ENCODE data around the gene SOD3.
A peak's percentile ranks its signal among the peaks of the same experiment; 100 is the strongest.

Gene SOD3, protein sequence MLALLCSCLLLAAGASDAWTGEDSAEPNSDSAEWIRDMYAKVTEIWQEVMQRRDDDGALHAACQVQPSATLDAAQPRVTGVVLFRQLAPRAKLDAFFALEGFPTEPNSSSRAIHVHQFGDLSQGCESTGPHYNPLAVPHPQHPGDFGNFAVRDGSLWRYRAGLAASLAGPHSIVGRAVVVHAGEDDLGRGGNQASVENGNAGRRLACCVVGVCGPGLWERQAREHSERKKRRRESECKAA

DNA sequence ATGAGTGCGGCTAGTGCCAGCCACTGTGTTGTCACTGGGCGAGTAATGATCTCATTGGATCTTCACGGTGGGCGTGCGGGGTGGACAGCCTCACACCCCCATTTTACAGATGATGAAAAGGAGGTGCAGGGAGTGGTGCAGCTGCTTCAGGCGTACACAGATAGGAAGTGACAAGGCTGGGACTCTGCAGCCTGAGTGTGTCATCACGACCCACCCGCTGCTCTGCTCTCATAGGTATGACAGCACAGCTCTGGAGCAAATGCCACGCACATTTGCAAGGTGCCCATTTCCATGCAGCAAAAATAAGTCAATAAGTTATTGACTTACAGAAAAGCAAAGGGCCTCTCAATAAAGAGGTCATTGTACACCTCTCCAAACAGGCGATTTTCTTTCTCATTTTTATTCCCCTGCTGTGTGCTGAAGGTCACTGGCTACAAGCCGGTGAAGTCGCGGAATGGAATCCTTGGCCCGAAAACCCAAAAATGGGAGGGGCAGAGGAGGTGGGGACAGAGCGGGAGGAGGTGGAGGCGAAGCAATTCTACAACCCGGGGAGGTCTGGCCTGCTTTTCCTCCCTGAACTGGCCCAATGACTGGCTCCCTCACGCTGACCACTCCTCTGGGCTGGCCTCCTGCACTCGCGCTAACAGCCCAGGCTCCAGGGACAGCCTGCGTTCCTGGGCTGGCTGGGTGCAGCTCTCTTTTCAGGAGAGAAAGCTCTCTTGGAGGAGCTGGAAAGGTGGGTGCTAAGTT, at the start of gene SOD3:
SOD3 (plus strand) TSS at position 658 of the 750 bp plus-strand sequence. CDS start 3,949 bp downstream, outside the sequence.
- Histone ChIP-seq H3K9ac (ENCODE audit: low read length) (no peak within 1 kb of the TSS), H3K36me3 (ENCODE audit: control insufficient read depth, low read depth, low read length) (no peaks in the 10 kb centered on the region), H3K4me3 (ENCODE audit: low read length) (peak within 1 kb of the TSS; percentile 46), H3K4me1 (ENCODE audit: control insufficient read depth, low read depth, low read length) (peaks cover 7% of the 10 kb centered on the region), H3K9me3 (ENCODE audit: control insufficient read depth, low read depth, low read length) (no peaks in the 10 kb centered on the region), H3K27ac (ENCODE audit: low read length) (no peak within 1 kb of the TSS), H3K27me3 (ENCODE audit: control insufficient read depth, insufficient read depth, low read length) (peaks cover 52% of the 10 kb centered on the region)

DNA sequence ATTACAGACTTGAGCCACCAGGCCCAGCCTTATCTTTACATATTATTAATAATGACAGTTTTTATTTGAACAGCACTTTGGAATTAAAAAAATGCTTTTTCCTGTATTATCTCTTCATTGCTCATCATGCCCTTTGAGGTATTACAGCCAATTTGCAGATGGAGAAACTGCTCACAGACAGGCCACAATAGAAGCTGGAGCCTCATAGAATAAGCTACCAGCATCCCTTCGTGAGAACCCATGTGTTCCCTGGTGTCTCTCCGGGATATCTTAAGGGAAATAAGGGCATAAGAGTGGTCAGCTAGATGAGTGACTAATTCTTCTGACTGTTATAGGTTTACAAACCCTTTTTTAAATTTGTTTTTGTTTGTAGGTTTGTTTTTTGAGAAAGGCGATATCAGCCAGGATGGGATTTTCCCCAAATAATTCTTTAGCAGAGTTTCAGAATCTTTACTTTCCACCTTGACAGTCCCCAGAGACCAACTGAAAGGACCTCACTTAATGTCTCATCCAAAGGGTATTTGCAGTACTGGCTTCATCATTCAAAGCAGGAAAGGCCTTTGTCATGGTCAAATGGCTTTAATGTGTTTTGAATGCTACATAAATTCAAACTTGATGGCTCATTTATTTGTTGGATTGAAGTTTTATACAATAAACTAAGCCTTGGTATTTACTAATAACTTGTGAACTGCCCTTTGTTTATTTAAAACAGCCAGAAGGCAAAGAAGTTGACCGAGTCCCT, 48.0 kb upstream of the SOD3 start:
- Histone ChIP-seq H3K36me3 (ENCODE audit: control insufficient read depth, low read depth, low read length) (no peaks in the 10 kb centered on the region), H3K9ac (ENCODE audit: low read length) (no peak overlapping the region), H3K27ac (ENCODE audit: low read length) (no peak overlapping the region)

DNA sequence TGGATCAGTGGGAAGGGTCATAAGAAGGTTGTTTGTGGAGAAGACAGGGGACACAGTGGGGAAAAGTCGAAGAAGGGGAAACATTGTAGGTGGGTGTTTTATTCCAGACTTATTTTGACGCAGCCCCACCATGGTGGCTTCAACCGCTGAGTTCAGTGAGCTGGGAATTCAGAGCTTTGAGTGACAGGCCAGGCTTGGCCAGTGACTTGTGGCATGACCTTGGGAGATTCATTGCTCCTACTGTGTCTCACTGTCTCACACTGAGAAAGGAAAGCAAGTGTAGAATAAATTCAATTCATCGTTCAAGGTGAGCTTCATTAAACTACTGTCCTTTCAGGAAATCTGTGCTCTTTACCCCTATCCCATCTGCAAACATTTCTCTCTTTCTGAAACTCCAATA, 47.4 kb upstream of the SOD3 start:
- Histone ChIP-seq H3K27me3 (ENCODE audit: control insufficient read depth, insufficient read depth, low read length) (no peaks in the 10 kb centered on the region), H3K27ac (ENCODE audit: low read length) (no peak overlapping the region), H3K4me1 (ENCODE audit: control insufficient read depth, low read depth, low read length) (peaks cover 11% of the 10 kb centered on the region), H3K36me3 (ENCODE audit: control insufficient read depth, low read depth, low read length) (no peaks in the 10 kb centered on the region), H3K9me3 (ENCODE audit: control insufficient read depth, low read depth, low read length) (no peaks in the 10 kb centered on the region), H3K4me3 (ENCODE audit: low read length) (no peak overlapping the region), H3K9ac (ENCODE audit: low read length) (no peak overlapping the region)

More for the DNA sequence above, 48.0 kb upstream of the SOD3 start:
- H3K27me3 ChIP-seq (ENCODE audit: control insufficient read depth, insufficient read depth, low read length): no peaks in the 10 kb centered on the region
- no peak overlapping the region for H3K4me3 ChIP-seq (ENCODE audit: low read length)
- no peaks in the 10 kb centered on the region for H3K9me3 ChIP-seq (ENCODE audit: control insufficient read depth, low read depth, low read length)
- peaks cover 11% of the 10 kb centered on the region for H3K4me1 ChIP-seq (ENCODE audit: control insufficient read depth, low read depth, low read length)

DNA sequence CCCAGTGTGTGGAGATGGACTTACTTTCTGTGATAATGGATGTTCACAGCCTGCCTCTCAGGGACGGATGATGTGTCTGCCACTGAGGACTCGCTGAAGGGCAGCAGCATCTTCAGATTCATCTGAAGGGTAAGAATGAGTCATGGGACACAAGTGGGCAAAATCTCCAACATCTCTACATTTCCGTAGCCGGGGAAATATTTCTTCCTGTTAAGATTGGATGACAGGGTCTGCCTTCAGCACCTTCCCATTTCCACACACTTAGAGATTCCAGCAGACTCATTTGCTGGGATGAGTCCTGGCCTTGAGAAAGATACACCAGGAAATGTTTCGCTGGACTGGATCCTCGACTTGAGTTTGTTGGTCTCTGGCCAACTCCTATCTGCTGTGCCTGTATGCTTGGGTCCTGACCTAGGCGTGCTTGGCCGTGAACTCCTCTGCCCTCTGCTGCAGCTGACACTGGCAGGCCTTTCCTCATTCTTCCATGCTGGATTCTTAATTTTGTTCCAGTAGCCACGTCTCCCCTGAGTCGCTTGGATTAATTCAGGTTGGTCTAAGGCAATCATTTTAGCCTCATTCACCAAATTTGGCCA, 46.5 kb upstream of the SOD3 start:
- Histone ChIP-seq H3K36me3 (ENCODE audit: control insufficient read depth, low read depth, low read length) (no peaks in the 10 kb centered on the region), H3K27me3 (ENCODE audit: control insufficient read depth, insufficient read depth, low read length) (no peaks in the 10 kb centered on the region), H3K4me3 (ENCODE audit: low read length) (no peak overlapping the region), H3K4me1 (ENCODE audit: control insufficient read depth, low read depth, low read length) (peaks cover 11% of the 10 kb centered on the region), H3K27ac (ENCODE audit: low read length) (no peak overlapping the region), H3K9ac (ENCODE audit: low read length) (no peak overlapping the region), H3K9me3 (ENCODE audit: control insufficient read depth, low read depth, low read length) (no peaks in the 10 kb centered on the region)

DNA sequence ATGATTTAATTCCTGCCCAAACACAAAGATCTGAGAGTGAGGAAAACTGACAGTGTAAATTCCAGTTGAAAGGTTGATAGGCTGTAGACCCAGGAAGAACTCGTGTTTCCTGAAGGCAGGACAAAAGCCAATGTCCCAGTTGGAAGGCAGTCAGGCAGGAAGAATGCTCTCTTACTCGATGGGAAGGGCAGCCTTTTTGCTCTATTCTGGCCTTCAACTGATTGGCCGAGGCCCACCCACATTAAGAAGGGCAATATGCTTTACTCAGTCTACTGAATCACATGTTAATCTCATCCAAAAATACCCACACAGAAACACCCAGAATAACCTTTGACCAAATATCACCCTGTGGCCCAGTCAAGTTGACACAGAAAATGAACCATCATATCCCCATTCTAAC, 45.3 kb upstream of the SOD3 start:
- no peak overlapping the region for H3K9ac ChIP-seq (ENCODE audit: low read length)

DNA sequence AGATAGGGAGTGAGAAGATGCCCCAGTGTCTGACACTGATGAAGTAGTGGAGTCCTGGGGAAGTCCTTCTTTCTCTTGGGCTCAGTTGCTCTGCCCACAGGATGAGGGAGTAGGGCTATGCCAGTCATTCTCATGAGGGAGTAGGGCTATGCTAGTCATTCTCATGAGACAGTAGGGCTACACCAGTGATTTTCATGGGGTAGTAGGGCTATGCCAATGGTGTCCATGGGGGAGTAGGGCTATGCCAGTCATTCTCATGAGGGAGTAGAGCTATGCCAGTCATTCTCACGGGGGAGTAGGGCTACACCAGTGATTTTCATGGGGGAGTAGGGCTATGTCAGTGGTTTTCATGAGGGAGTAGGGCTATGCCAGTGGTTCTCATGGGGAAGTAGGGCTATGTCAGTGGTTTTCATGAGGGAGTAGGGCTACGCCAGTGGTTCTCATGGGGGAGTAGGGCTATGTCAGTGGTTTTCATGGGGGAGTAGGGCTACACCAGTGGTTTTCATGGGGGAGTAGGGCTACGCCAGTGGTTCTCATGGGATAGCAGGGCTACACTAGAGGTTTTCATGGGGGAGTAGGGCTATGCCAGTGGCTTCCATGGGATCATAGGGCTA, 43.3 kb upstream of the SOD3 start:
- peaks cover 6% of the 10 kb centered on the region for H3K9me3 ChIP-seq (ENCODE audit: control insufficient read depth, low read depth, low read length)
- no peaks in the 10 kb centered on the region for H3K4me1 ChIP-seq (ENCODE audit: control insufficient read depth, low read depth, low read length)
- no peak overlapping the region for H3K9ac ChIP-seq (ENCODE audit: low read length)
- no peak overlapping the region for H3K4me3 ChIP-seq (ENCODE audit: low read length)
- H3K36me3 ChIP-seq (ENCODE audit: control insufficient read depth, low read depth, low read length): no peaks in the 10 kb centered on the region
- H3K27me3 ChIP-seq (ENCODE audit: control insufficient read depth, insufficient read depth, low read length): no peaks in the 10 kb centered on the region
- no peak overlapping the region for H3K27ac ChIP-seq (ENCODE audit: low read length)

More for the DNA sequence above, 45.3 kb upstream of the SOD3 start:
- Histone ChIP-seq H3K27me3 (ENCODE audit: control insufficient read depth, insufficient read depth, low read length) (no peaks in the 10 kb centered on the region), H3K27ac (ENCODE audit: low read length) (no peak overlapping the region), H3K4me3 (ENCODE audit: low read length) (no peak overlapping the region), H3K4me1 (ENCODE audit: control insufficient read depth, low read depth, low read length) (no peaks in the 10 kb centered on the region), H3K36me3 (ENCODE audit: control insufficient read depth, low read depth, low read length) (no peaks in the 10 kb centered on the region), H3K9me3 (ENCODE audit: control insufficient read depth, low read depth, low read length) (no peaks in the 10 kb centered on the region)

DNA sequence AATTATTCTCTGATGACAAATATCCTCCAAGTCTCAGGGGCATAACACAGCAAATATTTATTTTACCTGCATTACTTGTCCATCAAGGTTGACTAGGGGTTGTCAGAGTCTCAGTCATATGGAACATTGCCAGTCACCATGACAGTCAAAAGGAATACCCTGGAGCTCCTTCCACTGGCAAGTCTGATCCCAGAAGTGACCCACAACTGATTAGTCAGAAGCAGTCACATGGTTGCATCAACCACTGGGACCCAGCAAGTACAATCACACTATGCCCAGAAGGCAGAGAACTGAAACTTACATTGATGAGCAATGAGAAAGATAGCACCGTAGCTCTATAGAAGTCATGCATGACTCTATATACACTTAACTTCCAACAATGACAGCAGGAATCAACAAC, 41.9 kb upstream of the SOD3 start:
- Histone ChIP-seq H3K9ac (ENCODE audit: low read length) (no peak overlapping the region), H3K27ac (ENCODE audit: low read length) (no peak overlapping the region), H3K4me3 (ENCODE audit: low read length) (no peak overlapping the region), H3K4me1 (ENCODE audit: control insufficient read depth, low read depth, low read length) (no peaks in the 10 kb centered on the region), H3K36me3 (ENCODE audit: control insufficient read depth, low read depth, low read length) (no peaks in the 10 kb centered on the region), H3K27me3 (ENCODE audit: control insufficient read depth, insufficient read depth, low read length) (no peaks in the 10 kb centered on the region), H3K9me3 (ENCODE audit: control insufficient read depth, low read depth, low read length) (peaks cover 6% of the 10 kb centered on the region)

DNA sequence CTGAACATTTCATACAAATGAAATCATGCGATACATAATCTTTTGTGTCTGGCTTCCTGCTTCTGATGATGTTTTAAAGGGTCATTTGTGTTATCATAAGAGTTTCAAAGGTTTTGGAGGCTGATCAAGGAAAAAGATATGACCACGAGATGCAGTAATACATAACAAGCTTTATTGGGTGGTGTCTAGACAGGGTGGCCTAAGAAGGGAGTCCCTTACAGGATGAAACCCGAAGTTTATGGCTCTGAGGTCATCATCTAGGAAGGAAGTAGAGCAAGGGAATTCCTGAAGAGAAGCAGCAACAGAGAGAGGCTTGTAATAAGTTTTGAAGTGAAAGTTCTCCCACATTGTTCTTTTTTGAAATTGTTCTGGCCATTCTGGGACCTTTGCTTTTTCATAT, 40.8 kb upstream of the SOD3 start:
- Histone ChIP-seq H3K4me1 (ENCODE audit: control insufficient read depth, low read depth, low read length) (no peaks in the 10 kb centered on the region), H3K27ac (ENCODE audit: low read length) (no peak overlapping the region), H3K9ac (ENCODE audit: low read length) (no peak overlapping the region), H3K36me3 (ENCODE audit: control insufficient read depth, low read depth, low read length) (no peaks in the 10 kb centered on the region), H3K27me3 (ENCODE audit: control insufficient read depth, insufficient read depth, low read length) (no peaks in the 10 kb centered on the region), H3K4me3 (ENCODE audit: low read length) (no peak overlapping the region), H3K9me3 (ENCODE audit: control insufficient read depth, low read depth, low read length) (peaks cover 6% of the 10 kb centered on the region)

DNA sequence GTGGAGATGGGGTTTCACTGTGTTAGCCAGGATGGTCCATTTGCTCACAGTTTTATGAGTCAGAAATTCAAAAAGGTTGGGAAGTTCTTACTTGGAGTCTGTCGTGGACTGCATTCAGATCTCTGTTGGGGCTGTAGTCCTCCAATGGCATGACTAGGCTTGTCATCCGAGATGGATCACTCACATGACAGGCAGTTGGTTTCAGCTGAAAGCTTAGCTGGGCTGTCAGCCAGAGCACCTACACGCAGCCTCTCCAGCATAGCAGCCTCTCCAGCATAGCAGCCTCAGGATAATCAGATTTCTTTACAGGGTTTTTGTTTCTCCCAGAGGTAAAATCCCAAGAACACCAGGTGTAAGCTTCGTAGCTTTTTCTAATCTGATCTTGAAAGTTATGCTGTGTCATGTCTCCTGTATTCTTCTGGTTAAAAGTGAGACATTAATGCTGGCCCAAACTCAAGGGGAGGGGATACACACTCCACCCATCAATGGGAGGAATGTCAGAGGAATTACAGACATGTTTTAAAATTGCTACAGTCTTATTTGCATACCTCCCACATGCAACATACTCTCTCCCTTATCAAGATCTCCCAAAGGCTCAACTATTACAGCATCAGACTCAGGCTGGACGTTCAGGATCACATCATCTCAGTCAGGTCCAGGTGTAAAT, 31.6 kb upstream of the SOD3 start:
- H3K9ac ChIP-seq (ENCODE audit: low read length): no peak overlapping the region
- no peaks in the 10 kb centered on the region for H3K36me3 ChIP-seq (ENCODE audit: control insufficient read depth, low read depth, low read length)
- H3K4me3 ChIP-seq (ENCODE audit: low read length): no peak overlapping the region
- no peaks in the 10 kb centered on the region for H3K27me3 ChIP-seq (ENCODE audit: control insufficient read depth, insufficient read depth, low read length)
- H3K9me3 ChIP-seq (ENCODE audit: control insufficient read depth, low read depth, low read length): no peaks in the 10 kb centered on the region
- no peaks in the 10 kb centered on the region for H3K4me1 ChIP-seq (ENCODE audit: control insufficient read depth, low read depth, low read length)
- H3K27ac ChIP-seq (ENCODE audit: low read length): no peak overlapping the region

DNA sequence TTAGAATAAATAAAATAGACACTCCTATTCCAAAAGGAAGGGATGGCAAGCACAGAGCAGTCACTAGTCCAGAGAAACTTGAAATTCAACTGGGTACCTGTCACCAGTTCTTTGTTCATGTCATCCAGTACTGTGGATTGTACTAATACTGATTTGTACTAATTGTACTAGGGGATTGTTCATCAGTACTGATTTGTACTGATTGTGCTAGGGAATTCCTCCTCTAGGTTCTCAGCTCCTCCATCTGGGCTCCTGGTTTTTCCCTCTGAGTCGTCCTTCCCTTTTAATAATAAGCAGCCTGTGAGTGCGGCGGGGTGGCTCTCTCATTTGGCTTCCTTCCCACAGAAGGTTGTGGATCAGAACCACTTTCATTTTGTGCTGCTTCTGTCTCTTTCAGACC, 31.0 kb upstream of the SOD3 start:
- Histone ChIP-seq H3K9ac (ENCODE audit: low read length) (no peak overlapping the region), H3K36me3 (ENCODE audit: control insufficient read depth, low read depth, low read length) (no peaks in the 10 kb centered on the region), H3K4me3 (ENCODE audit: low read length) (no peak overlapping the region), H3K4me1 (ENCODE audit: control insufficient read depth, low read depth, low read length) (peaks cover 2% of the 10 kb centered on the region), H3K27ac (ENCODE audit: low read length) (no peak overlapping the region), H3K27me3 (ENCODE audit: control insufficient read depth, insufficient read depth, low read length) (no peaks in the 10 kb centered on the region), H3K9me3 (ENCODE audit: control insufficient read depth, low read depth, low read length) (no peaks in the 10 kb centered on the region)

Measured in iPS-18a (cell line).